Stimulated activated CD8-positive, alpha-beta memory T cell treated with anti-CD3 and anti-CD28 coated beads, Interleukin-15, amount 100 ng/mL, for 4 hours (primary cell): ENCODE measurements around the gene CSNK1G2.

ENCODE experiments used
- DNase-seq, 2 donors: peaks; one replicate each; pipeline ENCODE4 v3.0.0-alpha.2; 2020; ENCODE audit warnings: low read depth in 2 of 2

Gene CSNK1G2

GRCh38 chr19:1944088-1944915, 3.3 kb downstream of the CSNK1G2 start:
- no peak for DNase-seq

GRCh38 chr19:1944916-1945561, 4.1 kb downstream of the CSNK1G2 start:
- DNase-seq: no peak

DNA sequence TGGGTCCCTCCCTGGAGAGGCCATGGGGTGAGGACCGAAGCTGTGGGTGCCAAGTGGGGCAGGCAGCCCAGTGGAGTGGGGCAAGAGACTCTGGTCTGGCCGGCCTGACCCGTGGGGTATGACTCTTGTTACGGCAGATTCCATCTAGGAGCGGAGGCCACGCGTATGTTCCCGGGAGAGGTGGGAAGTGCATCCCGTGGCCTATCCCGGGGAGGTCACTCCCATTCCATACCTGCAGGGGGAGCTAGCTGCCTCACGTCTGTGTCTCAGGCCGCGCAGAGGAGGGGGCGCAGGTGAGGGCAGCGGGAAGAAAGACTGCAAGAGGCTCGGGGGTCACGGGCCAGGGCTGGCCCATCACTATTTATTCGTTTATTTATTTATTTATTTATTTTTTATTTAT, 4.9 kb downstream of the CSNK1G2 start:
- no peak for DNase-seq

- no peak for DNase-seq
Observed at GRCh38 chr19:1947651-1948209, 6.8 kb downstream of the CSNK1G2 start.

DNA sequence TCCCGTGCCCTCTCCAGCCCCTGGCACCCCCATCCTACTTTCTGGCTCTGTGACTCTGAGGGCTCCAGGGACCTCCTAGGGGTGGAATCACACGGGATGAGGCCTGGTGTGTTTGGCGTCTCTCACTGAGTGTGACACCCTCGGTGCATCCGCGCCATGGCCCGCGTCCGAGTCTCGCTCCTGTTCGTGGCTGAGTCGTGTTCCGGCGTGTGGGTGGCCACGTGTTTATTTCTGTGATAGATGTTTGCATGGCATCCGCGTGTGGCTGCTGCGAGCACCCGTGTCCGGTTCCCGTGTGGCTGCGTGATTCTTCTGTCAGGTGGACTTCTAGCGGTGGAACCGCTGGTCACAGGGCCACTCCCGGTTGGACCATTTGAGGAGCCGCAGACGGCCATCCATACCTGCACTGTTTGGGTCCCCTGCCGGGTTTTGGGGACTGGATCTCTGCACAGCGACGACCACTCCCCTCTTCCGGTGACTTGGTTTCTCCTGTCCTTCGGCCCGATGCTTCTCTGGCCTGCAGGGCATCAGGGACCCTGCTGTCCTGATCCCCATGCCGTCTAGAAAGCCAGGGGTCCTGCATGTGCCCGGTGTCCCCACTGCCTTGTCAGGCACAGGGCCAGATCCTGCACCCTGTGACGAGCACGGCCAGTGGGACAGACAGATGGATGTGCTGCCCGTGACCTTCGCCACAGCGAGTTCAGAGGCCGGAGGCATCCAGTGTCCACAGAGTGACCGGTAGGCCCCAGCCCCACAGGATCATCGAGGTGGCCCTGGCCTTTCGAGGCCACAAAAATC, 8.5 kb downstream of the CSNK1G2 start:
- DNase-seq: no peak

DNA sequence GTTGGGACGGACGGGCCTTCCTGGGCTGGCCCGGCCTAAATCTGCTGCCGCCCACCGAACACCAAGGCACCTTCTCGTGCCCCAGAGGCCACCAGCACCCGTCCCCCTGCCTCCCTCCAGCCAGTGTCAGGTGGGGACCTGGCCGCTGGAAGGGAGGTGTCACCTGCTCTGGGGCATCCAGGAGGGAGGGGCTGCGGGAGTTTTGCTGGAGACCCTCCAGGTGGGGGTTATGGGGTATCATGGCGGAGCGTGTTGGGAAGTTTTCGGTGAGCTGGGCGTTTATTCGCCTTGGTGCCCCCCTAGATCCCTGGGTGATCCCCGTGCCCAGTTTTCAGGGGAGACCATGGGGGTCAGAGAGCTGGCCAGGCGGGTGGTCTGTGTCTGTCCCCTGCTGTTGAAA, 9.7 kb downstream of the CSNK1G2 start:
- DNase-seq: no peak

DNA sequence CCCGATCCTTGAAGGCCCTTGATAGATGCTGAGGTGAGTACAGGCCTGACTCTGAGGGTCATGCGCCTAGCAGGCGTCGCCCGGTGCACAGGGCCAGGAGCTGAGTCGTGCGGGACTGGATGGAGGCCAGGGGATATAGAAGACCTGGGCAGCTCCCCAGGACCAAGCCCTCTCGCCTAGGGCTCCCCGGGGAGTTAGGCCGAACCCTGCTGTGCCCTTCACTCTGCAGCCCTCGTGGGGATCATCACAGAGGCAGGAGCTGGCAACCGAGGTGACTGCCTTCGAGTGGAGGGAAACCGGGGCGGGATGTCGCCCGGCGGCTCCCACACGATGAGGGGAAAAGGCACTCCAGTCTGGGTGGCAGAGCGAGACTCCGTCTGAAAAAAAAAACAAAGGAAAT, 11.7 kb downstream of the CSNK1G2 start:
- no peak for DNase-seq

DNA sequence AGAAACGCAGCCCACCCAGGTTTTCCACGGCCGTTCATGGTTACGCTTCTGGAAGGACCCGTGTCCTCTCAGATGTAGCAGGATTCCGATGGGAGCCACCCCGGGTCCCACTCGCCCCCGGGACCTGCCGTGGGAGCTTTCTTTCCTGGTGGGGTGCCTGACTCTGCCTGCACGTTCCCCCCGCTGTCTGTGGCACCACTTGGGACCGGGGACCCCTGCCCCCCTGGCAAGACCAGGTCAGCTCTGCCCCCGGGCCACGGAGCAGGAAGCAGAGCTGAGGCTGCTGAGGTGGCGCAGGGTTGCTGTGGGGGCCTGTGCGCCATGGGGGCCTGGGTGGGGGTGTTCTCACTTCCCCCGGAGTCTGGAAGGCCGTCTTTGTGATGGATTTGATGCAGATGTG, 12.1 kb downstream of the CSNK1G2 start:
- DNase-seq: no peak

DNA sequence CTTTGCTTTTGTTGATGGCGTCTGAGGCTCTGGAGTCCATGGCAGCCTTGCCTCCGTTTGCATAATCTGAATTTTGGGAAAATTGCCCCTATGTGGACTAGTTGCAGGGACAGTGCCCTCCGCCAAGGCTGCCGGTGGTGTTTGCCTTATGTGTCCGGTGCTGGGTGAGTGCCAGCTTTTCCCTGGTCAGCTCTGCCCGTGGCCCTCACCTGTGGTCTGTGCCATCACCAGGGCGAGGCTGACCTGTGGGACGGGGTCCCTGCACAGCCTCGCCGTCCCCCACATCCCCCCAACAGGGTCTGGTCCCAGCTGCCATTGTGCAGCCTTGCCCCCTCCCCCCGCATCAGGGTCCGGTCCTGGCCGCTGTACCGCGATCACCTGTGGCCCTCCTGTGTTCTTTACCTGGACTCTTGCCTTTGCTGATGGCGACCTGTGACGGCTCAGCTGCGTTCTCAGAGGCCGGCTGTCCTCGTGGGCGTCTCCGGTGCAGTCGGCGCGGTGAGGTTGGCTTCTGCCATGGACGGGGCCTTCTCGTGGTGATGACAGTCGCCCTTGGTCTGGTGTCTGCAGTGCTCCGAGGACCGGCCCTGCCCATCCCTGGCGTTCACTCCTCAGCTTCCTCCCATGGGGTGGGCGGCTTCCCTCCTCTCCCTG, 12.6 kb downstream of the CSNK1G2 start:
- no peak for DNase-seq

DNA sequence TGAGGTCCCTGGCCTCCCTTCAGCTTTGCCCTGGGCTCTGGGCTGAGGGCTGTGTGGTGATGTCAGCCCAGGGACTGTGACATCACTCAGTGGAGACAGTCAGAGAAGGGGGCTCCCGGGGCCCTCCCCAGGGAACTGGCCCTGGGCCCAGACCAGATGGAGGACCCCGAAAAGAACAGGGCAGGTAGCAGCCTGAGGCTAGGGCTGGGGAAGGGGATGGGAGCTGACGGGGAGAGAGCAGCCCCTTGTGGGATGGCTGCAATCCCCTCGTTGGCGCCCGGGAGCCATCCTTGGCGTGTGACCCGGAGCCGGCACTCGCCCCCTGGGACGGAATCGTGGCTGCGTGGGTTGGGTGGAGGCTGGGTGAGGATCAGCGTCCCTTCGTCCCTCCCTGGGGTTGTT, 13.6 kb downstream of the CSNK1G2 start:
- no peak for DNase-seq

- DNase-seq: no peak
Observed at GRCh38 chr19:1955171-1956121, 14.5 kb downstream of the CSNK1G2 start.

DNA sequence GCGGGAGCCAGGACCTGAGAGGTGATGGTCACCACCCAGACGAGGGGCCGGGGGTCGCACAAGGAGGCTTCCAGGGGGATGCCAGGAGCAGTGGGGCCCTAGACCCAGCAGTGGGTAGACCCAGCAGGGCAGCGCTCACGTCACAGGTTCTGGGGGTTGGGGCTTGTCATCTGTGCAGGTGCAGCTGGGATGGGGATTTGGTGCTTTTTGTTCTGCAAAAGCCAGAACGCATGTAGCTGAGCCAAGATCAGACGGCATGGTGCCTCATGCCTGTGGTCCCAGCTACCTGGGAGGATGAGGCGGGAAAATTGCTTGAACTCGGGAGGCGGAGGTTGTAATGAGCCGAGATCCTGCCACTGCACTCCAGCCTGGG, 15.1 kb downstream of the CSNK1G2 start:
- no peak for DNase-seq

DNA sequence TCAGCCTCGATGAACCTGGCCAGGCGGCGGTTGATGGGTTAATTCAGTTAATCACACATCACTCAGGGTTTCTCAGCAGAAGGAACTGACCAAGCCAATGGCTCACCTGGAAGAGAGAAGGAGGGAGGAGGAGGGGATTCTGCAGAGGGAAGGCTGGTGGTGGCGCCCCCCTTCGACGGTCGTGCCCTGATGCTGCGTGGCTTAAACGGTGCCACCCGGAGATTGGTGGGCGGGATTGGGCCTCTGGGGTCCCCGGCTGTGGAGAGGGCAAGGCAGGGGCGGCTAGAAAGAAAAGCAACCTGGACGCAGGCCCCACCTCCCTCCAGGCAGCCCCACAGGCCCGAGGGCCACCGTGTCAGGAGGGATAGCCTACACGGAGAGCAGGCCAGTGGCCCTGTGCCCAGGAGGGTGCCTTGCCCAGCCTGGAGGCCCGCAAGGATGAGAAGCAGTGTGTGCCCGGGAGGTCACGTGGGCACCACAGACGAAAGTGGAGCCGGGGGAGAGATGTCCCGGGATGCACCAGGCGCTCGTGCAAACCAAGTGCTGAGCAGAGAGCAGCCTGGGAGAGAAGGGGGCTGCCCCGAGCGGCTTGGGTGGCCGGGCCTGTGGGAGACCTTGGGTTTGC, 16.0 kb downstream of the CSNK1G2 start:
- no peak for DNase-seq

DNA sequence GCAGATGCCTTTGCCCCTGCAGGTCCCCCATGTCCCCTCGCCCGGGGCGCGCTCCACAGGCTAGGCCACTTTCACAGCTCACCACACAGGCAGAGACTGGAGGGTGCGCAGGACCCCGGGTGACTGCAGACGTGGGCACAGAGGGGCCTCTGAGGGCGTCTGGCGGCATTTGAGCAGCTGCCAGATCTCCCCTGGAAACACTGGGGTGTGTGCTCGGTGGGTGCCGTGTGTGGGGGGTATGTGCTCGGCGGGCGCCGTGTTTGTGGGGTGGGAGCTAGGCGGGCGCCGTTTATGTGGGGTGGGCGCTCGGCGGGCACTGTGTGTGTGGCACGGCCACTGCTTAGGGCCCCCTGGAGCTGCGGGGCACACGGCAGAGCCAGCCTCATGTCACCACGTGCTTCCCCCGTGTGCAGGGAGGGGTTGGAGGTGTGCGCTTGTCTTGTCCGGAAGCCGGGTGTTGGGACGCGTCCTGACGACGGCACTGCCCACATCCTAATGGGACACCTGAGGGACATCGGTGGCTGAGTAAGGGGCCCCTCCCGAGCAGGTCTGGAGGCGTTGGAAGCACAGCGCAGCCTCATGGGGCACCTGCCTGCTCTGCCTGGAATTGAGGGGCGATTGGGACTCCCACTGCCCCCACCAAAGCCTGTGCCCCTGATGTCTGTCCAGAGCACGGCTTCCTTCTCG, 16.7 kb downstream of the CSNK1G2 start:
- DNase-seq: no peak

- DNase-seq: no peak
Observed at GRCh38 chr19:1959928-1960589, 19.1 kb downstream of the CSNK1G2 start.

GRCh38 chr19:1961000-1961883, 20.3 kb downstream of the CSNK1G2 start:
- no peak for DNase-seq

DNA sequence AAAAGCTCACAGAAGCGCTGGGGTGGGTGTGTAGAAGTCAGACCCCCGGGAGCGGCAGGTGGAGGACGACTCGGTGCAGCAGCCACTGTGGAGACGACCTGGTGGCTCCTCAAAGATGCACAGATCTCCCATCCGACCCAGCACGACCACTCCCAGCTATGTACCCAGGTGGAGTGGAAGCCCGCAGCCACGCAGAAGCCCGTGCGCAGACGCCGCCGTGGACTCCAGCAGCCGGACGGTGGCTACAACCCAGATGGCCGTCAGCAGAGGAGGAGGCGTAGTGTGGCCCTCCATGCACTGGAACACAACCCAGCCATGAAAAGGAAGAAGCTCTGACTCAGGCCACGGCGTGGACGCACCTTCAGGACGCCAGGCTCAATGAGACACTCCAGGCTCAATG, 21.7 kb downstream of the CSNK1G2 start:
- DNase-seq: no peak

DNA sequence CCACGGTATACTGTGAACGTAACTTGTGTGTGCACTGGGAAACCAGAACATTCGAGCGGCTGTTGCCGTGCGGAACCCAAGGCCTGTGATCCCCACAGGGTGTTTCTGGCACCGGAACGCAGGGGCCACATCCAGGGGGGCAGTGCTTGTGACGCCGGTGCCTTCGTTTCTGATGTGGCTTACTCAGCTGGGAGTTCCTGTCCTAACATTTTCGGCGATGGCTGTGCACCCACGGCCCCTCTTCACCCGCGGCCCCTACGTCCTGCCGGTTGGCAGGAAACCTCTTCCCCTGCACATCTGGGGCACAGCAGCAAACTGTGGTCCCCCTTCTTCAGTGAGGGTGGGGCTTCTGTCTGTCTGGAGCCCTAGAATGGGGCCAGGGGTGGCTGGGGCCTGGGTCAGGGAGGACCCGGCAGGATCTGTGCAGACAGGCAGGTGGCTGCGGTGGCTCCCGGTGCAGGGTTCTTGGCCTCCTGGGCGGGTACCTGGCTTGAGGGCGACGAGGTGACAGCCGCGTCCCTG, 26.2 kb downstream of the CSNK1G2 start:
- no peak for DNase-seq
